GM21723 (cell line): ENCODE data around the gene APOH.
A peak's percentile ranks its signal among the peaks of the same experiment; 100 is the strongest.

ENCODE experiments used
- ATAC-seq: cut with Tn5 transposase; IDR thresholded peaks from one replicate; pipeline ENCODE4 v1.9.1; 2021; ENCODE audit warnings: mild to moderate bottlenecking, moderate library complexity; ENCODE audit not compliant: unreplicated experiment

Gene APOH

DNA sequence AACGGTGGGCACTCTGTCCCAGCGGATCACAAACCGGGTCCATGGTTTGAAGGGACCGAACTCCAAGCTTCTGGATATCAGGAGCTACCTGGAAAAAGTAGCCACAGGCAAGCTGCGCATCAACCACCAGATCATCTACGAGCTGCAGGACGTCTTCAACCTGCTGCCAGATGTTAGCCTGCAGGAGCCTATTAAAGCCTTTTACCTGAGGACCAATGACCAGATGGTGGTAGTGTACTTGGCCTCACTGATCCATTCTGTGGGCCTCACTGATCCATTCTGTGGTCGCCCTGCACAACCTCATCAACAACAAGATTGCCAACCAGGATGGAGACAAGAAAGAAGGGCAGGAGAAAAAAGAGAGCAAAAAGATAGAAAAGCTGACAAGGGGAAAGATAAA lies 31.0 kb downstream of the APOH start:
- no peak for ATAC-seq

DNA sequence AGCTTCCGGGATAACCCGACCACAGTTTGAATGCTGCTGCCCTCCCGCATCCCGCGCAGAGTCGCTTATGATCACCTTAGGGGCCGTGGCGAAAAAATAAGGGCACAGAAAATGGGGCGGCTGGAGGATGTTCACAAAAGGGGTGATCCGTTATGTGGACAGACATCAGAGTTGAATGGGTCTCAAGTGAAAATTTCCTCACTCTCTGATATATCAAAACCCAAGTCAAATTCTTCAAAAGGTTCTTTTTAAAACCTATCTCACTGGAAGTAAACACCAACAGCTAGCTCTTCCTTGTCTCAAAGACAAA lies 36.9 kb downstream of the APOH start:
- ATAC-seq, result no peak

DNA sequence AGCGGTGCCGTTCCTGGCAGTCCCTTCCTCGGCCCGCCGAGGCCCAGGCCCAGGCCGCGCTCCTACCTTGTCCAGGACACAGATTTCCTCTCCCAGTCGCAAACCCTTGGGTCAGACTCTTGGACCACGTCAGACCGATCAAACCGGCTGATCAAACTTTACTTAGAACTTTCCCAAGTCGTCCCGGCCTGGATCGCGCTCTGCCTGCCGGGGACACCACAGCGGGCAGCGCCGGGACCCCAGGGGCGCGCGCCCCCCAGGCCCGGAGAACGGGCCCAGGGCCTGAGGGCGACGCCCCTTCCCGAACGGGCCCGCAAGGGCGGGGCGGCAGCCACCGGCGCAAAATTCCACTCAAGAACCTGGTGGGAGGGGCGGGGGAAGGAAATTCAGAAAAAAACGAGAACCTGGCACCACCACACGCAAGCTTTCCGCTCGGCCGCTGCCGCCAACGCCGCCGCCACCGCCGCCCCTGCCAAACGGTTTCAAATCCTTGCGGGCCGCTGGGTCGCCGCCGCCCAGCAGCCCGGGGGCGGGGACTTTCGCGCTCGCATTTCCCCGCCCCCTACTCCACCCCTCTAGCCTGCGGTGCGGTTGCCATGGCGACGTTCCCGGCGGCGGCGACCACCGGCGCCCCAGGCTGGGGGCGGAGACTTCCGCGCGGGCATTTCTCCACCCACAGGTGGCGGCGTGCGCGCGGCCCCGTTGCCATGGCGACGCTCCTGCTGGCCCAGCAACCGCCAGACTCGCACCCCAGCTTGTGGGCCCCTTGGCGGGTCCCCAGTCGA lies 37.4 kb downstream of the APOH start, which contains the start of gene CEP112:
Gene CEP112, minus strand, starts transcription at position 541 of the 785 bp plus-strand sequence.
- peak; percentile 81 for ATAC-seq

DNA sequence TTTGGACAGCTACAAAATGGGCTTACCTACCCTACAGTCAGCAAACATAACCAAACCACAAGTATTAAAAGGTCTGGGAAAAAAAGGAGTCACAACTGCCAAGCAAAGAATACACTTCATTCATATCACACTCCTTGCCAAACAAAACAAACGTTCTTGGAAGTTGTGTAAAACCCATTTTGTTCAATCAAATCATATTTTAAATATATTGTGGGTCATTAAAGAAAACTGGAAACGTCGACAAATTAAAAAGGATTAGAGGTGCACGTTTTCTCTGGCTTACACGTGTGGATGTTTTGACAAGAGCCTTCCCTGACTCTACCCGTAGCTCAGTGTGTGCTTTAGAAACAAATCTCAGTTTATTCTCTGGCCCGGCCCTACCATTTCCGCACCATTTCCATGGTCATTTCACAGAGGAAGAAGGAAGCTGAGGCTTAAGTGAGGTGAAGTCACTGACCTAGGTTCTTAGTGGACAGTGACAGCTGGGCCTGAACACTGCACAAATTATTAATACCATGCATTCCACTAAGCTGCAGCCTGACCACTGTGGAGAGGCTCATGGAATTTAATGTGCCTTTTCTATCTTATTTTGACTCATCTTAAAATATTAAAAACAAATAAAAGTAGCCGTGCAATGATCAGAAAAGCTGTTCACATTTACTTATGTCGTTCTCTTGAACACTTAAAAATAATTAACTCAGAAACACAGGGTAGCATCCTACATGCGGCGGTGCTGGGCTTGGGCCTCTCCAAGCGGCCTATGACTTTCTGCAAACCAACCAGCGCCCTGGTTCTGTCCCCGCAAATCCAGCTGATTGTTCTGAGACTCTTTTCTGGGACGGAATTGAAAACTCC lies 38.2 kb downstream of the APOH start:
- ATAC-seq, result no peak

DNA sequence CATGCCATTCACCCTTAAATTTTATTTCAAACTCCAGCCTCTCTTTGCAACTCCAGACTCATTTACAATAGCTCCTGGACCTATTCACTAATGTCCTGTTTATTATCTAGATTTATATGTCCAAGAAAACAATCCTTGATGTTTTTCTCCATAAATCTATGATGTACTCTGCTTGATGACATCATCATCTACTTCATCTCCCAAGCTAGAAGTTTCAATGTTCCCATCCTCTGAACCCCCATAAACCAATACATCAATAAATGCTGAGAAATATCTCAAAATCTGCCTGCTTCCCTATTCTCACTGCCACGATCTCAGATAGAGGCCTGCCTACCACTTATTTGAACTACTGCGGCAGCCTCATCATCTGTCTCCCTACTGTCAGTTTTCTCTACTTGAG lies 41.5 kb downstream of the APOH start:
- no peak for ATAC-seq

DNA sequence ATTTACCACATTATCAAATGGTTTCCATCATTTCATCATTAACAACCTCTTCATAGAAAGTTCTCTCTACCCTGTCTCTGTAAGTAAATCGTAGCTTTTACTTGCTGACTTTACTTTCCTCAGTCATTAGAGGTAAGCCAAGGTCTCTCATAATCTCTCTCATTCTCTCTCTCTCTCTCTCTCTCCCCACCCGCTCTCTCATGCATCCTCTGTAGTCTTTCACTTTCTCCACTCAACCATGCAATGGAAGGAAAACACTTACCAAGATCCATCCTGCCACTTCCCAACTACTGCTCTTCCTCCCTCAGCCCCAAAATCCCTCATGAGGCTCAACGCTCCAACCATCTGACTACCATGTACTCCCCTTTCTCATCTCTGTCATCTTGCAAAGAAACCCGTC lies 43.4 kb downstream of the APOH start:
- no peak for ATAC-seq

DNA sequence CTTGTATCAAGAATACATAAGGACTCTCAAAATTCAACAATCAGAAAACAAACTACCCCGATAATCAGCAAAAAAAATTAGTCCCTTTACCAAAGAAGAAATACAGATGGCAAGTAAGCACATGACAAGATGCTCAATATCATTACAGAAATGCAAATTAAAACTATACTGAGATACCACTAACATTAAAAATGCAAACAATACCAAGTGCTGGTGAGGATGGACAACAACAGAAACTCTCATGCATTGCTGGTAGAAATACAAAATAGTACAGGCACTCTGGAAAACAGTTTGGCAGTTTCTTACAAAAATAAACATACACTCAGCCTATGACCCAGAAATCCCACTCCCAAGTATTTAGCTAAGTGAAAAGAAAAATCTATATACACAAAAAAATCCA lies 44.8 kb downstream of the APOH start:
- ATAC-seq, result no peak

DNA sequence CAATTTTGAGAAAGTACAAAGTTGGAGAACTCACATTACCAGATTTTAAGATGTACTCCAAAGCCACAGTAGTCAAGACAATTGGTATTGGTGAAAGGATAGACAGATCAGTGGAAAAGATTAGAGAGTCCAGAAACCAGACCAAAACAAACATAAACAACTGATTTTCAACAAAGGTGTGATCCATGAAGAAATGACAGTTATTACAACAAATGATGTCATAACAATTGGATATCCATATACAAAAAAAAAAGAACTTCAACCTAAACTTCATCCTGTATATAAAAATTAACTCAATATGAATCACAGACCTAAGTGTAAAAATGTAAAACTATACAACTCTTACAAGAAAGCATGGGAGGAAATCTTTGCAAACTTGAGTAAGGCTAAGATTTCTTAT lies 45.7 kb downstream of the APOH start:
- ATAC-seq, result no peak

DNA sequence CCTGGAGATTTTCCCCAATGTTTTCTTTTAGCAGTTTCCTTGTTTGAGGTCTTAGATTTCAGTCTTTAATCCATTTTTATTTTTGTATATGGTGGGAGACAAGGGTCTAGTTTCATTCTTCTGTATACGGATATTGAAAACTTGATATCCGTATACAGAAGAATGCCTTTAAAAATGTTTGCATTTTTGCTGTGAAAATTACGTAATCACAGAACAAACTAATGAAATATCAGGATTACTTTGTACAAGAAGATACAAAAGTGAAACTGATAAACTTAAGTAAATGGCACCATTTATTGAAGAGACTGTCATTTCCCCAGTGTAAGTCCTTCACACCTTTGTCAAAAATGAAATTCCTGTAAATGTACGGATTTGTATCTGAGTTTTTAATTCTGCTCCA lies 50.6 kb downstream of the APOH start:
- ATAC-seq, result no peak

DNA sequence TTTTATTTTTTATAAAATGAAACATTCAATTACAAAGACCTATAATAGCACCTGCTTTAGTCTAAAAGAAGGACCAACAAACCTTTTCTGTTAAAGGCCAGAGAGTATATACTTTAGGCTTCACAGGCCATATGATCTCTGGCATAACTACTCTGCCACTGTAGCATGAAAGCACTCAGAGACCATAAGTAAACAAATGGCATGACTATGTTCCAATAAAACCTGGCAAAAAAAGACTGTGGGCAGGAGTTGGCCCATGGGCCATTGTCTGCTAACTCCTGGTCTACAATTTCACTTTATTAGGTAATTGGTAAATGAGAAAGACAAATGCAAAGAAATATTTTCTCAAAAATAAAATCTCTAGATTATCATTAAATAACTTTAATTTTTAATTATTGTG lies 52.2 kb downstream of the APOH start:
- ATAC-seq, result no peak

DNA sequence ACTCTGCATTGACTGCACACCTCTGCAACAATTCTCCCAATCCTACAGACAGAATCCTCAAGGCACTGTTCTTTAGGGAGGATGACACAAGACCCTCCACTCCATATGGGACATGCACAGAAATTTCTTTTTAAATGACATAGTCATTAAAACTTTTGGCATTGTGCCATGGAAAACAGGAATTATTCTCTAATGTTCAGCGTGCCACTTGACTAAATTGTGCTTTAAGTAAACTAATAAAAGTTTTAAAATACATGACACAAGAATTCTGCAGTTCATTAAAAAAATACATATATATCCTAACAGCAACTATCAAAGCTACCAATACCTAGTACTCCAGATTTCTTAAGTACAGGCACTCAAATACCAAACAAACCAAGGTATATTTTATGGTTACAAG lies 53.3 kb downstream of the APOH start:
- ATAC-seq, result no peak

DNA sequence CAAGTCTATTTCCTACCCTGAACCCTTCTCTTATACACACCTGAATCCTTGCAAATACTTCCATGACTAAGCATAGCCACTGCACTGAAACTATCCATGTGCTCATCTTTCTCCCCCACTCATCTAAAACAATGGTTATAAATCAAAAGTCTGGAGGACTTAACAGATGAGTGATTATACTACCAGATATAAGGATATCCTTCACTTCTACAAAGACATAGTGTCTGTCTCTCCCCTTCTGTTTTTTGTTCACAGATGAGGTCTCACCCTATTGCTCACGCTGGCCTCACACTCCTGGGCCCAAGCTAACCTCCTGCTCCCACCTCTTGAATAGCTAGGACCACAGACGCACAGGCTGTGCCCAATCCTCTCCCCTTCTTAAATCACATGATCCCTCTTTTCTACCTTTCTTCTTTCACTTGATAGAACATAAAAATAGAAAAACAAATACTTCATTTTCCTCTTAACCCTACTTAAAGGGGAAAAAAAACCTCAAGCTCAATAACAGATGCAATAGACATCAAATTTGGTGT lies 56.5 kb downstream of the APOH start:
- ATAC-seq, result no peak

DNA sequence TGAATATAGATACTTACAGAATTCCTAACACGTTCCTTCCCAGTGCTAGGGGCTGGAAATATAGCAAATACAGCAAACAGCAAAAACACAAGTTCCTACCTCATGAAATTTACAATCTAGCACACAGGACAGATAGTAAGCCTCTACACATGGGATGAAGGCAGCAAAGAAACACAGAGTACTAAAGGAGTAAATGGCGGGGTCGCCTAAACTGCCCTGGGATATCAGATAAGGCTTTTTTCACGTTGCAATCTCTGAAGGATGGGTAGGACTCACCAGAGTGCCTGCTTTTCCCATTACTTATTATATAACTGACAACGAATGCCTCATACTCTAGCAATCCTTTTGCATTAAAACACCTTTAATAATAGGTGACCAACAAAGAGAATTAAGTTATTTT lies 57.1 kb downstream of the APOH start:
- ATAC-seq, result no peak

DNA sequence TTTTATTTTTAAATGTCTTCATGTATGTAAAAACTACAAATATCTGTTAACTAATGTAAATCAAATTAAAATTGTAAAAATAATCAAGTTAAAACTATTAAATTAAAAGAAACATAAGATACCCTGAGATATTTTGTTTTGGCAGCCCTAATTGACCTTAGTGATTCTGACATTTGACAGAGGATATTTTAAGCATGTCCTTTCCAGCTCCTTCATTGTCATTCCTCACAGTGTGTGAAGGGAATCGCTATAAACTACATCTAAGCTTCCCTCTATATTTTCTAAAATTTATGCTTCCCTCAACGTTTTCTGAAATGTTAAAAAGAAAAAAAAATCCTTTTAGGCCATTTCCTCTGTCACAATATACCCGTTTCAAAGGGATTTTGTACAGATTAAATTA lies 57.5 kb downstream of the APOH start:
- no peak for ATAC-seq

DNA sequence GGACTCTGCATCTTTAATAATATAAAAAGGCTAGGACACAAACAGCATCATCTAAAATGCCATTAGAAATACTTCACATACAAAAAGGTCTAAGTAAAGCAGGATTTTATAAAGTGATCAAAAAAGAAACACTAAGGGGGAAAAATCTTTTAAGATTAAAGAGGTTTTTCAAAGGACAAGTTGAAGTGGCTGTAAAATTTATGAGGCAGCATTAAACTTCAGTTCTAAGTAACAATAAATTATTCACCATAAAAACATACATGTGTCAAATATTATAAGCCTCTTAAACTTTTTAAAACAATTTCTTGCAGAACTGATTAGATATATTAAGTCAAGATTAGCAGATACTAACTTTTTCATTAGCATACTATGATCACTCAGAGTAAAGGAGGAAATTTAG lies 58.0 kb downstream of the APOH start:
- ATAC-seq, result no peak

DNA sequence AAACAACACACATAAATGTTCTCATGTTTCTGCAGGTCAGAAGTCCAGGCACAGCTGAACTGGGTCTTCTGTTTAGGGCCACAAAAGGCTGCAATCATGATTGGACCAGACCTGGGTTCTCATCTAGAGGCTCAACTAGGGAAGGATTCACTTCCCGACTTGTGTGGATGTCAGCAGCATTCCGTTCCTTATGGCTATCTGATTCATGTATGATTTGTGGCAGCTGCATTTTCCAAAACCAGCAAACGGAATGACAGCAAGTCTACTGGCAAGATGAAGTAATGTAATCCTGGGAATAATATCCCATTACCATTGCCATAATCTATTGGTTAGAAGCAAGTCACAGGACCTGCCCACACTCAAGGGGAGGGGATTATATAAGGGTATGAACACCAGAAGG lies 59.4 kb downstream of the APOH start:
- no peak for ATAC-seq

DNA sequence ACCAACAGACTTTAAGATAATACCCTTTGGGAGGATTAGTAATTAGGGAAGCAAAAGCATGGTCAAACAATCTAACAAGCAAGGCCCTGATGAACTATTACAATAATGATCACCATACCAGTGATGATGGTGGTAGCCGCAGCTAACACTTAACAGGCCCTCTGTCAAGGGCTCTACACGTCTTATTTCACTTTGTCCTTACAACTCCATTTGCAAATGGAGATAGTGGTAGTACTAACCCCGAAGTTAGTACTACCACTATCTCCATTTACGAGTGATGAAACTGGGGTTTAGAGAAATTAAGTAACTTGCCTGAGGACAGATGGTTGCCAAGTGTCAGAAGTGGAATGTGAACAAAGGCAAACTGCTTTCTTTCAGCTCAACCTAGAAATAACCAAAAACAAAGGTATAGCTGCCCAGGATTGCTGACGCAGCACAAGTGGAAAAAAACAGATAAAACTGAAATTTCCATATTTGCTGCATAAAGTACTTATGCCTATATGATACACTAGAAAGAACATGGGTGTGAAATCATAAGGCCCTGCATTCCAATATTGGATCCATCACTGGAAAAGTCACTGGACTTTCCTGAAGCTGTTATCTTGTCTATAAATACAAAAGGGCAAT lies 61.9 kb downstream of the APOH start:
- ATAC-seq, result no peak

DNA sequence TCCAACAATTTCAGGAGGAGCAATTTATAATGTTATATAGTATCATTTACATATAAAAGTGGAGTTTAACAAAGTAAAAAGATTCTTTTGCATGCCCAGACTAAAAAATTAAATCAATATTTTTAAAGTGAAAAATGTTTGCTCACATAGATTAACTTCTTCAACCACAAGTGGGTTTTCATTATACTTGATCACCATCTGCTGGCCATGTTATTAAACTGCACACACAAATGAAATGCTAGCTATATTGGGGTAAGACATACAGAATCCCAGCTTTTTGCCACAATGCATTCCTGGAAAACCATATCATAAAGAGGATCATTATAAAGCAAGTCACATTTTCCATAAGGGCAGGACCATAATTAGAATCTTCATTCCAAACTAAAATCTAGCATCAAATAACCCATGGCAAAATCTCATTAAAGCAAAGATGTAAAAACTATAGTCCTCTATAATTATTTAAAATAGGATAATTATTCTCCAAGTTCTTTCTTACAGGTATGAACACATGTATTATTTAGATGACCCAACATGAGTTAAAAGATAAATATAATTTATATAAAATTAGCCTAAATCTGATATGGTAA lies 63.6 kb downstream of the APOH start:
- ATAC-seq, result no peak
